ENCODE measurements around the gene OSBPL3. TPM values are rescaled to one million over a fixed set of nuclear protein-coding genes. Genes with fewer than 3 reads are reported as not detected.

The OSBPL3 gene
- polyA plus RNA-seq, 1 donor from 2014 or later, result 0.26 TPM

DNA sequence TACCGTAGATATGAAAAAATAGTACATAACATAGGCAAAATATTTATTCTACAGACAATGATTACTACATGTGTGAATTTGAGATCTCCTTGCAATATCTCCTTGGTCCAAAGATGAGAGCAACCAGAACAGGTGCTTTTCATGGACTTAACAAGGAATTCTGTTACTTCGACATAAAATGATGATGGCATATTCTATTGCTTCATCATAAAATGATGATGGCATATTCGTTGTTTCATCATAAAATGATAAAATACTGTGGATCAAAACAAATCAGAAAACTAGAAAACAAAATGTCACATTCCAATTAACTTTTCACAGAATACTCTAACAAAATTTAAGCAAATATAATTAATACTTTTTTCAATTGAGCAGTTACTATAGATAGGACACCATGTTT is 4.8 kb downstream of the OSBPL3 start:
- H3K27ac ChIP-seq (ENCODE audit: low read length), result no peak overlapping the region
- H3K79me2 ChIP-seq (replicated peaks; ENCODE audit: insufficient read depth, low read length), result no peaks in the 10 kb centered on the region
- peaks cover 19% of the 10 kb centered on the region for H3K27me3 ChIP-seq (ENCODE audit: insufficient read depth, low read depth, low read length)
- TF ChIP-seq RAD21 (conservative IDR thresholded peaks at IDR 0.05) (no peak), TAF1 (IDR thresholded peaks at IDR 0.05; ENCODE audit: low read depth) (no peak), EZH2 (IDR thresholded peaks at IDR 0.05; ENCODE audit: borderline replicate concordance, insufficient read depth, low read length, poor library complexity, severe bottlenecking) (no peak), EP300 (conservative IDR thresholded peaks at IDR 0.05; ENCODE audit: poor library complexity, severe bottlenecking) (no peak), MXI1 (conservative IDR thresholded peaks at IDR 0.05; ENCODE audit: poor library complexity, severe bottlenecking) (no peak), SMC3 (conservative IDR thresholded peaks at IDR 0.05; ENCODE audit: poor library complexity) (no peak), POLR2AphosphoS5 (IDR thresholded peaks at IDR 0.05) (no peak), REST (IDR thresholded peaks at IDR 0.05; ENCODE audit: borderline replicate concordance) (no peak)
- TF ChIP-seq, protein P1, sequence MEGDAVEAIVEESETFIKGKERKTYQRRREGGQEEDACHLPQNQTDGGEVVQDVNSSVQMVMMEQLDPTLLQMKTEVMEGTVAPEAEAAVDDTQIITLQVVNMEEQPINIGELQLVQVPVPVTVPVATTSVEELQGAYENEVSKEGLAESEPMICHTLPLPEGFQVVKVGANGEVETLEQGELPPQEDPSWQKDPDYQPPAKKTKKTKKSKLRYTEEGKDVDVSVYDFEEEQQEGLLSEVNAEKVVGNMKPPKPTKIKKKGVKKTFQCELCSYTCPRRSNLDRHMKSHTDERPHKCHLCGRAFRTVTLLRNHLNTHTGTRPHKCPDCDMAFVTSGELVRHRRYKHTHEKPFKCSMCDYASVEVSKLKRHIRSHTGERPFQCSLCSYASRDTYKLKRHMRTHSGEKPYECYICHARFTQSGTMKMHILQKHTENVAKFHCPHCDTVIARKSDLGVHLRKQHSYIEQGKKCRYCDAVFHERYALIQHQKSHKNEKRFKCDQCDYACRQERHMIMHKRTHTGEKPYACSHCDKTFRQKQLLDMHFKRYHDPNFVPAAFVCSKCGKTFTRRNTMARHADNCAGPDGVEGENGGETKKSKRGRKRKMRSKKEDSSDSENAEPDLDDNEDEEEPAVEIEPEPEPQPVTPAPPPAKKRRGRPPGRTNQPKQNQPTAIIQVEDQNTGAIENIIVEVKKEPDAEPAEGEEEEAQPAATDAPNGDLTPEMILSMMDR (IDR thresholded peaks at IDR 0.05; ENCODE audit: poor library complexity, severe bottlenecking), result no peak
- H3K36me3 ChIP-seq (ENCODE audit: insufficient read depth, low read length), result no peaks in the 10 kb centered on the region
- H3F3A ChIP-seq (ENCODE audit: insufficient read depth, low read length, poor library complexity, severe bottlenecking), result no peaks in the 10 kb centered on the region
- H2AFZ ChIP-seq (ENCODE audit: low read depth, low read length), result no peak overlapping the region
- H3K9me2 ChIP-seq (ENCODE audit: insufficient read depth, low read length), result no peaks in the 10 kb centered on the region
- H3K9ac ChIP-seq (ENCODE audit: low read length), result no peak overlapping the region
- no peak overlapping the region for H3K4me3 ChIP-seq (ENCODE audit: low read length)
- H3K9me3 ChIP-seq (ENCODE audit: low read length), result no peaks in the 10 kb centered on the region
- H4K20me1 ChIP-seq (ENCODE audit: insufficient read depth), result no peaks in the 10 kb centered on the region
- H3K4me2 ChIP-seq (ENCODE audit: low read length), result no peak overlapping the region

DNA sequence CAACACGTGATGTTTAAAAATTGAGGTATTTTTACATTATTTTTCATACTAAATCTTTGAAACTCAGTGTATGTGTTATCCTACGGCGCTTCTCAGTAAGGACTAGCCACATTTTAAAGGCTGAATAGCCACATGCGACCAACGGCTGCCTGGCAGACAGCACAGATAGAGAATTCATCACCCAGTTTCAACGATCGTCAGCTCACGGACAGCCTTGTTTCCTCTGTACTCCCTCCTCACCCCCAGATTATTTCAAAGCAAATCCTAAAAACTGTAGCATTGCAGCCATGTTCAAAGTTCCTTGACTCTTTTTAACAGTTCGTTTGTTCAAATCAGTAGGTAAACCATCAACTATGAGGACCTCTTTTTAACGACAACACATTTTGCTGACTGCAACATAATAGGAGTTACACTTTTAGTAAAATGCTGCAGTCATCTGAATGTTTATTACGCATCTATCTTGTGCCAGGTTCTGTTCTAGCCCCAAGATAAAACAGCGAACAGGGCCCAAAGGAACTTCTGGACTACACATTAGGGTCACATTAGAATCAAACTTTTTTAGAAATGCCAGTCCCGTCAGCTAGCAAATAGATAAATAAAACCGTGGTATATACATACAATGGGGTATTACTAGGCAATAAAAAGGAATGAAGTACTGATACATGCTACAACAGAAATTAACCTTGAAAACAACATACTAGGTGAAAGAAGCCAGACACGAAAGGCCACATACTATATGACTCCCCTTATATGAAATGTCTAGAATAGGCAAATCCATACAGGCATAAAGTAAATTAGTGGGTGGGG is 5.7 kb downstream of the OSBPL3 start:
- no peaks in the 10 kb centered on the region for H3K79me2 ChIP-seq (replicated peaks; ENCODE audit: insufficient read depth, low read length)
- no peak overlapping the region for H3K4me2 ChIP-seq (ENCODE audit: low read length)
- no peak overlapping the region for H3K27ac ChIP-seq (ENCODE audit: low read length)

More for the DNA sequence above, 5.7 kb downstream of the OSBPL3 start:
- H4K20me1 ChIP-seq (ENCODE audit: insufficient read depth), result no peaks in the 10 kb centered on the region
- H3K9me3 ChIP-seq (ENCODE audit: low read length), result no peaks in the 10 kb centered on the region
- H2AFZ ChIP-seq (ENCODE audit: low read depth, low read length), result no peak overlapping the region
- H3K36me3 ChIP-seq (ENCODE audit: insufficient read depth, low read length), result no peaks in the 10 kb centered on the region
- TF ChIP-seq RAD21 (conservative IDR thresholded peaks at IDR 0.05), result no peak
- H3K9me2 ChIP-seq (ENCODE audit: insufficient read depth, low read length), result no peaks in the 10 kb centered on the region
- H3F3A ChIP-seq (ENCODE audit: insufficient read depth, low read length, poor library complexity, severe bottlenecking), result no peaks in the 10 kb centered on the region
- no peak overlapping the region for H3K4me3 ChIP-seq (ENCODE audit: low read length)
- H3K9ac ChIP-seq (ENCODE audit: low read length), result no peak overlapping the region
- H3K27me3 ChIP-seq (ENCODE audit: insufficient read depth, low read depth, low read length), result peaks cover 11% of the 10 kb centered on the region

Data from neural cell (in vitro differentiated cells).